Neural crest cell (in vitro differentiated cells): ENCODE data around the gene SLC25A21. TPM values are rescaled to one million over a fixed set of nuclear protein-coding genes. Genes with fewer than 3 reads are reported as not detected.
"Not testable (repeated sequence)": the region's sequence is repeated elsewhere in the genome, so short reads cannot be mapped to it uniquely, and the experiment has no call there.

Source experiments
- DNase-seq: peaks from one replicate; pipeline ENCODE4 v3.0.0; 2021; ENCODE audit warnings: low read depth, mixed read lengths, low spot score
- H3K27ac Mint-ChIP-seq: one replicate; pipeline ENCODE4 v1.8.0; 2021; ENCODE audit warnings: mild to moderate bottlenecking, mixed read lengths; ENCODE audit not compliant: unreplicated experiment
- H3K27me3 Mint-ChIP-seq: 2 replicates; pipeline ENCODE4 v1.8.0; 2021; ENCODE audit warnings: low read depth, mild to moderate bottlenecking, mixed read lengths
- H3K36me3 Mint-ChIP-seq: 2 replicates; pipeline ENCODE4 v1.8.0; 2021; ENCODE audit warnings: low read depth, mild to moderate bottlenecking, mixed read lengths
- H3K4me1 Mint-ChIP-seq: 2 replicates; pipeline ENCODE4 v1.8.0; 2021; ENCODE audit warnings: mixed read lengths
- H3K4me3 Mint-ChIP-seq: one replicate; pipeline ENCODE4 v1.8.0; 2021; ENCODE audit warnings: mild to moderate bottlenecking, mixed read lengths
- H3K9me3 Mint-ChIP-seq: 2 replicates; pipeline ENCODE4 v1.8.0; 2021; ENCODE audit warnings: mixed read lengths
- total RNA-seq: library from RNA; stranded (reverse); gene quantifications from 2 replicates; pipeline ENCODE4 v1.2.1, GENCODE V29; 2021
- TF ChIP-seq, protein P1 (sequence below): fragments of 200-600 bp; sonication (generic); conservative IDR thresholded peaks from 2 replicates; pipeline ENCODE4 v1.5.0; 2021; ENCODE audit warnings: antibody characterized with exemption, mild to moderate bottlenecking

Gene SLC25A21
- total RNA-seq, 1 donor from 2014 or later: 2.2 TPM

DNA sequence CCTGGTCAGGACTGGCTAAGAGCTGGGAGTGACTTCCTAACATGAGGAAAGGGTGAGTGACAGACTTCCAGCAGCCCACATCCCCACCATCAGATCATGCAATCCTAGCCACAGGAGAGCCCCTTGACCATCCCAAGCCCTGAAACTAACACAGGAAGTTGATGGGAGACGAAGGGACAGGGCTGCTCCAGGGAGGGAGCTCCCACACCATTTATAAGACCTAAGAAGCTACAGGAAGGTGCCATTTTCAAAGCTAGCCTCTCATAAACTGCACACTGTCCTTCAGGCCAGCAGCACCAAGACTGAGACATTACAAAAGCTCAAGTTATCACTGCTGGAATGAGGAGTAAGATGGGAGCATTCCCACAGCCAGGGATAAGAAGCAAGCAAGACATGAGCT, 19.4 kb downstream of the SLC25A21 start:
- no peak overlapping the region for H3K27ac Mint-ChIP-seq
- no peak for DNase-seq
- TF ChIP-seq, protein P1, sequence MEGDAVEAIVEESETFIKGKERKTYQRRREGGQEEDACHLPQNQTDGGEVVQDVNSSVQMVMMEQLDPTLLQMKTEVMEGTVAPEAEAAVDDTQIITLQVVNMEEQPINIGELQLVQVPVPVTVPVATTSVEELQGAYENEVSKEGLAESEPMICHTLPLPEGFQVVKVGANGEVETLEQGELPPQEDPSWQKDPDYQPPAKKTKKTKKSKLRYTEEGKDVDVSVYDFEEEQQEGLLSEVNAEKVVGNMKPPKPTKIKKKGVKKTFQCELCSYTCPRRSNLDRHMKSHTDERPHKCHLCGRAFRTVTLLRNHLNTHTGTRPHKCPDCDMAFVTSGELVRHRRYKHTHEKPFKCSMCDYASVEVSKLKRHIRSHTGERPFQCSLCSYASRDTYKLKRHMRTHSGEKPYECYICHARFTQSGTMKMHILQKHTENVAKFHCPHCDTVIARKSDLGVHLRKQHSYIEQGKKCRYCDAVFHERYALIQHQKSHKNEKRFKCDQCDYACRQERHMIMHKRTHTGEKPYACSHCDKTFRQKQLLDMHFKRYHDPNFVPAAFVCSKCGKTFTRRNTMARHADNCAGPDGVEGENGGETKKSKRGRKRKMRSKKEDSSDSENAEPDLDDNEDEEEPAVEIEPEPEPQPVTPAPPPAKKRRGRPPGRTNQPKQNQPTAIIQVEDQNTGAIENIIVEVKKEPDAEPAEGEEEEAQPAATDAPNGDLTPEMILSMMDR: no peak
- no peaks in the 10 kb centered on the region for H3K4me1 Mint-ChIP-seq
- H3K9me3 Mint-ChIP-seq: peaks cover 7% of the 10 kb centered on the region
- peaks cover under 1% of the 10 kb centered on the region for H3K27me3 Mint-ChIP-seq
- H3K36me3 Mint-ChIP-seq: peaks cover 13% of the 10 kb centered on the region
- H3K4me3 Mint-ChIP-seq: no peak overlapping the region

DNA sequence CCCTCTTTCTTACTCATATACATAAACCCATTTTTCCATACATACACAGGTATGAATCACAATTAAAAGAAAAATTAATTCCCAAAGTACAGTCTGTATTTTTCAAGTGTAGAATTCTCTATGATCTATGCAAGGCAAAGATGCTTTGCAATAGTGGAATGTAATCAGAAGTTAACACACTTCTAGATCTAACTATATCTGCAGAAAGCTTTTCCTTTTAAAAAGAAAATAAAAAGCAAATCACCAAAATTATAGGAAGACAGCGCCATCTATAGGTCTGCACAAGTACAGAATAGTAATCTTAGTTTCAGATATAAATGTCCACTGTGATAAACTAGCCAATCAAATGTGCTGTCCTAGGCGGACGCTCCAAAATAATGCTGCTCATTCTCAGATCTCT, 22.0 kb downstream of the SLC25A21 start:
- Mint-ChIP-seq H3K36me3 (peaks cover 8% of the 10 kb centered on the region), H3K27ac (no peak overlapping the region), H3K9me3 (peaks cover 5% of the 10 kb centered on the region), H3K4me1 (no peaks in the 10 kb centered on the region), H3K4me3 (no peak overlapping the region), H3K27me3 (no peaks in the 10 kb centered on the region)
- DNase-seq: no peak
- TF ChIP-seq, protein P1: peak; percentile 89

DNA sequence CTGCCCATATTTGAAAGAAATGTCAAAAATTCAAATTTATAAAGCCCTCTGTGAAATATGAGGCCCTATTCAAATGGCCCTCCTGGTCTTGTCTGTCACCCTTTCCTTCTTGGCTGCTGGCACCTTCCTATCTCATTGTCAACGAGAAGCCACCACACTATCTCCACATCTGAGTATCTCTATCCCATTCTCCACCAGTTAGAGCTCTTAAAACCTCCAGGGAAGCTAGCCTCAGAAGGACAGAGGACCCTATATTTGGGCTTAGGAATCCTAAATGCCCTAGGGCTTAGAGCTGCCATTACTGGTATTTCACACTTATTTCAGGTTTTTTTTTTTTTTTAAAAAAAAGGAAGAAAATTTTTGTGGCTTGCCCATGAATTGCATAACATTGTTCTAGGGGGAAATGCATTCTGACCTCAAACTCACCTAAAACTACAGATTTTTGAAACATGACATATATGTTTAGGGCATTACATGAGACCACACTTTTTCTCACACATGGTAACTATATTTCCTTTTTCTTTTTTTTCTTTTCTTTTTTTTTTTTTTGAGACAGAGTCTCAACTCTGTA, 25.0 kb downstream of the SLC25A21 start:
- TF ChIP-seq, protein P1: no peak
- no peaks in the 10 kb centered on the region for H3K9me3 Mint-ChIP-seq
- peaks cover 6% of the 10 kb centered on the region for H3K4me1 Mint-ChIP-seq
- no peaks in the 10 kb centered on the region for H3K36me3 Mint-ChIP-seq
- no peaks in the 10 kb centered on the region for H3K27me3 Mint-ChIP-seq
- H3K4me3 Mint-ChIP-seq: no peak overlapping the region
- H3K27ac Mint-ChIP-seq: no peak overlapping the region
- DNase-seq: no peak

DNA sequence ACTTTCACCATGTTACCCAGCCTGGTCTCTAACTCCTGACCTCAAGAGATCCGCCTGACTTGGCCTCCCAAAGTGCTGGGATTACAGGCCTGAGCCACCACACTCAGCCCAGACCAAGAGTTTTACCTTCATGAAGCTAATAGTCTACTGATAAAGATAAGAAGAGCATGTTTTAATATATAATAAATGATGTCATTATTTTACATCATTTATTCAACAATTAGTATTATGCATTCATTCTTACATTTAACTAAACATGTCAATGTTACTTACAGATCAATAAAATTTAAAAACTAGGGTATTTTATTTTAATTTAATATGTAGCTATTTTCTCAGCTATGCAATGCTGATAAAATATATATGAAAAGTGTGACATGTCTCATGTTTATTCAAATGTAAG, 26.0 kb downstream of the SLC25A21 start:
- not testable (repeated sequence) for H3K9me3 Mint-ChIP-seq, H3K27ac Mint-ChIP-seq, H3K36me3 Mint-ChIP-seq, H3K4me1 Mint-ChIP-seq, H3K4me3 Mint-ChIP-seq, H3K27me3 Mint-ChIP-seq, DNase-seq

DNA sequence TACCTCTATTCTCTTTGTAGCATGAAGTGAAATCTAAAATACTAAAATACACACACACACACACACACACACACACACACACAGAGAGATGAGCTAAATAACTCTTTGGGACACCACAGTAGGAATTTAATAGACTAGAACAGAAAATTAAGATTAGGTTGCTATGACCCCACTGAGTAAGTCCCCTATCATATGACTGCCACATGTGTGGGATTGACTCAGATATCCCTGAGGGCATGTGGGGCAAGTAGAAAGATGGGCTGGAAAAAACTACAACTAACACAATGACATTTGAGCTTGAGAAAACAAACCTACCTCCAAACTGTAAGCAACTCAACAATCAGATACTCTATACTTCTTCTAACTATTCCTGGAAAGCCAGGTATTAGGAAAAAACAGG, 27.0 kb downstream of the SLC25A21 start:
- no peak overlapping the region for H3K27ac Mint-ChIP-seq
- no peaks in the 10 kb centered on the region for H3K9me3 Mint-ChIP-seq
- no peaks in the 10 kb centered on the region for H3K27me3 Mint-ChIP-seq
- peaks cover 6% of the 10 kb centered on the region for H3K4me1 Mint-ChIP-seq
- DNase-seq: no peak
- H3K4me3 Mint-ChIP-seq: no peak overlapping the region
- H3K36me3 Mint-ChIP-seq: no peaks in the 10 kb centered on the region
- TF ChIP-seq, protein P1: no peak

DNA sequence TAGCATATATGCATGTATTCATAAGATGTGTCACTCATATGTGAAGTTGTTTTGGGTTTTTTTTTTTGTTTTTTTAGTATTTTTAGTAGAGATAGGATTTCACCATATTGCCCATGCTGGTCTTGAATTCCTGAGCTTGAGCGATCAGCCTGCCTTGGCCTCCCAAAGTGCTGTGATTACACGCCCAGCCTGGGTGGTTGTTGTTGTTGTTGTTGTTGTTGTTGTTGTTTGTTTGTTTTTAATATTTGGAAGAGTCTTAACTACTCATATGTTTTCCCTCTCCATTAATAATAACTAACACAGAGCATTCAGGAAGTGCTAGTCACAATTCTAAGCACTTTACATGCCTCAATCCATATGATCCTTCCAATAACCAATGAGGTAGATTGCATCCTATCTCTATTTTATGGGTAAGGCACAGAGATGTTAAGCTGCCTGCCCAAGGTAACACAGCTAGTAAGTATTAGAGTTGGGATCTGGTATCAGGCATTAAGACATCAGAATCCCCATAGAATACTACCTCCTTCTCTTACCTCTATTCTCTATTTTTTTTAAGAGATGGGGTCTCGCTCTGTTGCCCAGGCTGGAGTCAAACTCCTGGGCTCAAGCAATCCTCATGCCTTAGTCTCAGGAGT, 27.6 kb downstream of the SLC25A21 start:
- no peak overlapping the region for H3K4me3 Mint-ChIP-seq
- TF ChIP-seq, protein P1: no peak
- peaks cover 6% of the 10 kb centered on the region for H3K4me1 Mint-ChIP-seq
- DNase-seq: no peak
- H3K27me3 Mint-ChIP-seq: no peaks in the 10 kb centered on the region
- H3K36me3 Mint-ChIP-seq: no peaks in the 10 kb centered on the region
- H3K27ac Mint-ChIP-seq: no peak overlapping the region
- no peaks in the 10 kb centered on the region for H3K9me3 Mint-ChIP-seq
